Right lobe of liver (tissue), 6 donors: Measurements from ENCODE around the gene PLOD1. TPM values are rescaled to one million over a fixed set of nuclear protein-coding genes. Genes with fewer than 3 reads are reported as not detected.

Experiments used
- ATAC-seq, 4 donors: fragments of 200-7000 bp; cut with Tn5 transposase; one replicate each; pipeline ENCODE4 v1.9.1; 2020; ENCODE audit warnings: mild to moderate bottlenecking in 4 of 4, moderate library complexity in 4 of 4
- DNase-seq, 3 donors: peaks; one replicate each; pipeline ENCODE4 v3.0.0-alpha.2; 2020
- H3K27ac ChIP-seq, 3 donors: fragments of 200-600 bp; one replicate each; pipeline ENCODE4 v1.8.0; 2022
- H3K27me3 ChIP-seq, 2 donors: fragments of 200-600 bp; one replicate each; pipeline ENCODE4 v1.8.0; 2022
- H3K36me3 ChIP-seq, 4 donors: fragments of 200-600 bp; sonication (generic) in 1 of 4; one replicate each; pipeline versions ENCODE4 v1.5.1 to v1.8.0; 2017 to 2022; ENCODE audit warnings: control low read depth in 1 of 4
- H3K4me1 ChIP-seq, 4 donors: fragments of 200-600 bp; sonication (generic) in 1 of 4; one replicate each; pipeline versions ENCODE4 v1.5.1 to v1.8.0; 2017 to 2022; ENCODE audit warnings: control low read depth in 1 of 4
- H3K4me3 ChIP-seq, 3 donors: fragments of 200-600 bp; one replicate each; pipeline ENCODE4 v1.8.0; 2022
- H3K9me3 ChIP-seq, 4 donors: fragments of 200-600 bp; sonication (generic) in 1 of 4; one replicate each; pipeline versions ENCODE4 v1.5.1 to v1.8.0; 2017 to 2022; ENCODE audit warnings: control low read depth in 1 of 4
- CTCF ChIP-seq, 4 donors: fragments of 200-600 bp in 3 of 4; fragments of 450-650 bp in 1 of 4; IDR thresholded peaks; one replicate each; pipeline versions ENCODE4 v1.5.1 to v1.8.0; 2016 to 2022; ENCODE audit warnings: antibody characterized with exemption in 4 of 4, mild to moderate bottlenecking in 2 of 4
- POLR2A ChIP-seq: fragments of 450-650 bp; IDR thresholded peaks from one replicate; pipeline ENCODE4 v1.6.1; 2017; ENCODE audit warnings: antibody characterized with exemption, mild to moderate bottlenecking
- WGBS: methylation state at CpG from one replicate; pipeline ENCODE4 v1.1.6; 2018; ENCODE audit warnings: low coverage, low lambda C conversion rate; ENCODE audit not compliant: insufficient coverage; ENCODE audit errors: missing lambda C conversion rate; 5-methylcytosine and 5-hydroxymethylcytosine counted together
- intact Hi-C, 2 donors: fragments of 100-400 bp; cut with DNase I; formaldehyde crosslinking; loops; one replicate each; pipeline versions ENCODE4 v1.11.2 to v1.14.1; 2022
- long read RNA-seq: library from polyadenylated mRNA; unstranded; transcript quantifications from one replicate; pipeline ENCODE4 v2.0.0, GENCODE V29; 2019
- total RNA-seq, 6 experiments: library from RNA; depleted of rRNA in 2 of 6; stranded (reverse); fragments of >200 nt in 2 of 6; fragmentation: NEBNext Ultra II Directional in 3 of 6; extraction: Animal tissue kit (Norgen Biotek cat#: 25700) in 3 of 6; gene quantifications; one replicate each; pipeline versions ENCODE4 v1.1.0 to v1.2.4, GENCODE V29; 2016 to 2023
- donor health status: DM: no; HTN: yes; CAD: no.
- donor health status: DM: no; HTN: no; CAD: no.
- donor health status: DM: no; HTN: no; CAD: no.
- donor health status: DM: no; HTN: yes; CAD: no.
- donor health status: DM: no; HTN: yes; CAD: no.

Gene PLOD1
- 100 to 1,000 TPM in 2 of 6 experiments, 10 to 100 TPM in 4; 70.2 to 119 (median 93.8) TPM for total RNA-seq
- long read RNA-seq, transcript PLOD1-201 (19 exons, 2,940 nt): major isoform, 9 of 17 reads
- long read RNA-seq, partial matches to known transcripts: 8 of 17 reads
- long read RNA-seq, other reads (novel, unspliced or antisense): 0 of 17 reads

GRCh38 chr1:11934302-11935056, at the start of gene PLOD1:
PLOD1 (plus strand) TSS chr1:11934717; CDS start chr1:11934780, 63 bp downstream.
- peaks cover 0 to 5% (median 0%) of the 10 kb centered on the region in 4 donors for H3K36me3 ChIP-seq
- H3K27me3 ChIP-seq: no peaks in the 10 kb centered on the region
- WGBS: 1% methylated on average over 20 of the region's 55 CpGs
- peak; percentile 94 to 96 (median 96) for DNase-seq
- H3K27ac ChIP-seq: peak within 1 kb of the TSS; percentile 81 to 97 (median 91)
- H3K9me3 ChIP-seq: no peaks in the 10 kb centered on the region
- H3K4me3 ChIP-seq: peak within 1 kb of the TSS; percentile 67 to 80 (median 67)
- peak; percentile 82 for TF ChIP-seq POLR2A
- no peak for TF ChIP-seq CTCF (IDR thresholded peaks at IDR 0.05)
- intact Hi-C loops: no loop called here
- peak; percentile 92 to 96 (median 94) for ATAC-seq
- H3K4me1 ChIP-seq: peaks cover 0 to 38% (median 9%) of the 10 kb centered on the region in 4 donors

- no peak for ATAC-seq
- 65% methylated on average over 3 of the region's 6 CpGs for WGBS
These were observed 48.6 kb upstream of the PLOD1 start for GRCh38 chr1:11885916-11886315.

GRCh38 chr1:11886986-11887665, 47.4 kb upstream of the PLOD1 start:
- intact Hi-C loops: no loop called here
- H3K9me3 ChIP-seq: no peaks in the 10 kb centered on the region
- DNase-seq: no peak

More at GRCh38 chr1:11885916-11886315, 48.6 kb upstream of the PLOD1 start:
- intact Hi-C loops: no loop called here
- Histone ChIP-seq H3K4me3 (no peak overlapping the region), H3K9me3 (no peaks in the 10 kb centered on the region), H3K36me3 (no peaks in the 10 kb centered on the region), H3K27ac (no peak overlapping the region), H3K27me3 (no peaks in the 10 kb centered on the region), H3K4me1 (no peaks in the 10 kb centered on the region)
- no peak for TF ChIP-seq POLR2A
- TF ChIP-seq CTCF (IDR thresholded peaks at IDR 0.05): no peak
- DNase-seq: no peak

GRCh38 chr1:11887666-11888007, 46.9 kb upstream of the PLOD1 start:
- WGBS: 60% methylated on average over 2 of the region's 7 CpGs
- ATAC-seq (no peak), DNase-seq (no peak)
- no peak overlapping the region for H3K4me3 ChIP-seq
- no peaks in the 10 kb centered on the region for H3K27me3 ChIP-seq
- intact Hi-C loops: no loop called here
- no peaks in the 10 kb centered on the region for H3K4me1 ChIP-seq
- no peaks in the 10 kb centered on the region for H3K36me3 ChIP-seq
- TF ChIP-seq CTCF (IDR thresholded peaks at IDR 0.05) (no peak), POLR2A (no peak)
- H3K9me3 ChIP-seq: no peaks in the 10 kb centered on the region
- H3K27ac ChIP-seq: no peak overlapping the region

More at GRCh38 chr1:11886986-11887665, 47.4 kb upstream of the PLOD1 start:
- no peak for TF ChIP-seq POLR2A
- no peak for TF ChIP-seq CTCF (IDR thresholded peaks at IDR 0.05)
- Histone ChIP-seq H3K36me3 (no peaks in the 10 kb centered on the region), H3K4me1 (no peaks in the 10 kb centered on the region), H3K27me3 (no peaks in the 10 kb centered on the region), H3K27ac (no peak overlapping the region), H3K4me3 (no peak overlapping the region)
- WGBS: no CpG with 5 or more reads among the region's 19 CpGs
- no peak for ATAC-seq
